ENCODE data around the gene LIM2. TPM values are rescaled to one million over a fixed set of nuclear protein-coding genes. Genes with fewer than 3 reads are reported as not detected.
A peak's percentile ranks its signal among the peaks of the same experiment; 100 is the strongest.

LIM2 gene
- total RNA-seq, 1 experiment from 2014 or later = not detected

- no peak overlapping the region for H3K4me3 ChIP-seq (ENCODE audit: low read length)
- H3K4me1 ChIP-seq (ENCODE audit: low read length) = peaks cover 34% of the 10 kb centered on the region
- no peak for DNase-seq
- H3K9ac ChIP-seq (ENCODE audit: low read length) = no peak overlapping the region
- H3K9me3 ChIP-seq (ENCODE audit: low read length) = no peaks in the 10 kb centered on the region
- peak overlapping the region; percentile 78 for H3K4me2 ChIP-seq (ENCODE audit: low read depth, low read length, poor library complexity, severe bottlenecking)
- no peaks in the 10 kb centered on the region for H3K27me3 ChIP-seq (ENCODE audit: low read length)
- H3K79me2 ChIP-seq (ENCODE audit: low read length) = 0 out of 2 replicates have a peak, but pooled peaks cover 5% of the 10 kb centered on the region
- H3K9me2 ChIP-seq (replicated peaks; ENCODE audit: insufficient read depth, low read length) = no peaks in the 10 kb centered on the region
- H3K36me3 ChIP-seq (ENCODE audit: insufficient read depth, low read length) = no peaks in the 10 kb centered on the region
- no peak overlapping the region for H3K27ac ChIP-seq (ENCODE audit: low read length)
- H2AFZ ChIP-seq (ENCODE audit: low read length) = 0 out of 2 replicates have a peak overlapping the region, but pooled peaks have one; percentile 0
- H4K20me1 ChIP-seq (ENCODE audit: insufficient read depth, low read depth, low read length) = no peaks in the 10 kb centered on the region
Measured at GRCh38 chr19:51392701-51393100, 4.9 kb upstream of the LIM2 start.

- Histone ChIP-seq H4K20me1 (ENCODE audit: insufficient read depth, low read depth, low read length) (no peaks in the 10 kb centered on the region), H3K9ac (ENCODE audit: low read length) (no peak overlapping the region), H3K27ac (ENCODE audit: low read length) (no peak overlapping the region), H2AFZ (ENCODE audit: low read length) (peak overlapping the region; percentile 74), H3K79me2 (ENCODE audit: low read length) (0 out of 2 replicates have a peak, but pooled peaks cover 5% of the 10 kb centered on the region), H3K9me3 (ENCODE audit: low read length) (no peaks in the 10 kb centered on the region), H3K9me2 (replicated peaks; ENCODE audit: insufficient read depth, low read length) (no peaks in the 10 kb centered on the region), H3K4me3 (ENCODE audit: low read length) (no peak overlapping the region), H3K4me2 (ENCODE audit: low read depth, low read length, poor library complexity, severe bottlenecking) (peak overlapping the region; percentile 25), H3K4me1 (ENCODE audit: low read length) (peaks cover 26% of the 10 kb centered on the region), H3K36me3 (ENCODE audit: insufficient read depth, low read length) (no peaks in the 10 kb centered on the region), H3K27me3 (ENCODE audit: low read length) (no peaks in the 10 kb centered on the region)
- no peak for DNase-seq
Measured at GRCh38 chr19:51391073-51391611, 3.4 kb upstream of the LIM2 start.

DNA sequence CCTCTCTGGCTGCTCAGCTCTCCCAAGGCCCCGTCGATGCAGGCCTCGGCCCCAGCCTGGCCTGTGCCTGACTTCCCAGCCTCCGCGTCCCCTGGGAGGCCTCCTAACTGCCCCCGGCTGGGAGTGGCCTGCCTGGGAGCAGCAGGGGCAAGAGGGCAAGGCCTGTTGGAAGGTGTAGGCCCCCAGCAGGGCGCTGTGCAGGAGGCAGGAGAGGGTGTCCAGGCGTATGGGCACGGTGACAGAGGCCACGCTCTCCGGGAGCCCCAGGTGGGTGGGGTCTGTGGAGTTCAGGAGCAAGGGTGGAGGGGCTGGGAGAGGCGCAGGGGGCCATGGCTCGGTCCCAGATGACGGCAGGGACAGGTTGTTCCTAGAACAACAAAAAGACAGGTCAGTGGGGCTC, 1.4 kb upstream of the LIM2 start:
- no peak overlapping the region for H3K4me2 ChIP-seq (ENCODE audit: low read depth, low read length, poor library complexity, severe bottlenecking)
- H3K4me3 ChIP-seq (ENCODE audit: low read length) = no peak overlapping the region
- H3K9me2 ChIP-seq (replicated peaks; ENCODE audit: insufficient read depth, low read length) = no peaks in the 10 kb centered on the region
- DNase-seq = no peak
- peaks cover 9% of the 10 kb centered on the region for H3K4me1 ChIP-seq (ENCODE audit: low read length)
- H3K9me3 ChIP-seq (ENCODE audit: low read length) = no peaks in the 10 kb centered on the region
- H2AFZ ChIP-seq (ENCODE audit: low read length) = no peak overlapping the region
- no peak overlapping the region for H3K9ac ChIP-seq (ENCODE audit: low read length)
- H3K27me3 ChIP-seq (ENCODE audit: low read length) = no peaks in the 10 kb centered on the region
- H3K79me2 ChIP-seq (ENCODE audit: low read length) = no peaks in the 10 kb centered on the region
- no peaks in the 10 kb centered on the region for H4K20me1 ChIP-seq (ENCODE audit: insufficient read depth, low read depth, low read length)
- no peak overlapping the region for H3K27ac ChIP-seq (ENCODE audit: low read length)
- H3K36me3 ChIP-seq (ENCODE audit: insufficient read depth, low read length) = no peaks in the 10 kb centered on the region

GRCh38 chr19:51386882-51387520, 773 bp downstream of the LIM2 start:
- Histone ChIP-seq H3K9me3 (ENCODE audit: low read length) (no peaks in the 10 kb centered on the region), H3K4me1 (ENCODE audit: low read length) (no peaks in the 10 kb centered on the region), H4K20me1 (ENCODE audit: insufficient read depth, low read depth, low read length) (no peaks in the 10 kb centered on the region), H2AFZ (ENCODE audit: low read length) (no peak overlapping the region), H3K4me3 (ENCODE audit: low read length) (no peak overlapping the region), H3K27ac (ENCODE audit: low read length) (no peak overlapping the region), H3K4me2 (ENCODE audit: low read depth, low read length, poor library complexity, severe bottlenecking) (no peak overlapping the region), H3K36me3 (ENCODE audit: insufficient read depth, low read length) (no peaks in the 10 kb centered on the region), H3K79me2 (ENCODE audit: low read length) (no peaks in the 10 kb centered on the region), H3K9ac (ENCODE audit: low read length) (no peak overlapping the region), H3K9me2 (replicated peaks; ENCODE audit: insufficient read depth, low read length) (no peaks in the 10 kb centered on the region), H3K27me3 (ENCODE audit: low read length) (no peaks in the 10 kb centered on the region)
- DNase-seq = no peak

- Histone ChIP-seq H3K9ac (ENCODE audit: low read length) (no peak overlapping the region), H3K79me2 (ENCODE audit: low read length) (no peaks in the 10 kb centered on the region), H3K27ac (ENCODE audit: low read length) (no peak overlapping the region), H3K36me3 (ENCODE audit: insufficient read depth, low read length) (no peaks in the 10 kb centered on the region), H3K9me3 (ENCODE audit: low read length) (no peaks in the 10 kb centered on the region), H3K4me2 (ENCODE audit: low read depth, low read length, poor library complexity, severe bottlenecking) (no peak overlapping the region), H3K9me2 (replicated peaks; ENCODE audit: insufficient read depth, low read length) (no peaks in the 10 kb centered on the region), H3K4me1 (ENCODE audit: low read length) (no peaks in the 10 kb centered on the region), H2AFZ (ENCODE audit: low read length) (no peak overlapping the region), H3K4me3 (ENCODE audit: low read length) (no peak overlapping the region), H3K27me3 (ENCODE audit: low read length) (no peaks in the 10 kb centered on the region; the same call in 1 of the 2 replicates), H4K20me1 (ENCODE audit: insufficient read depth, low read depth, low read length) (no peaks in the 10 kb centered on the region)
- no peak for DNase-seq
Measured at GRCh38 chr19:51382004-51382403, 5.8 kb downstream of the LIM2 start.

DNA sequence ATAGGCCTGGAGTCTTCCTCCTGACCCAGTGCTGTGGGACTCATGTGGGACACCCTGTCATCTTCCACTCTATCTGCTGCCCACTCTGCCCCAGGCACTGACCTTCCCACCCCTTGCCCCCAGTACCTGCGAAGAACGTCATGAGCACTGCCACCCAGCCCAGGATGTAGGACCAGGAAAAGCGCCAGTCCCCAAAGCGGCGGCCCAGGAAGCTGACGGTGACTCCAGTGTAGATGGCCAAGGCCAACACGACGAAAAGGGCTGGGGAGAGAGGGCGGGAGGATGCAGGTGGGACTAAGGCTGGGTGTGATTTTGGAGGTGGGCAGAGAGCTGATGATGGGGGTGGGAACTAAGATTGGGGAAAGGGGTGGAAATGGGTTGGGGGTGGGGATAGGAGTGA, 7.4 kb downstream of the LIM2 start:
- Histone ChIP-seq H3K4me3 (ENCODE audit: low read length) (no peak overlapping the region), H3K79me2 (ENCODE audit: low read length) (no peaks in the 10 kb centered on the region), H3K27ac (ENCODE audit: low read length) (no peak overlapping the region), H2AFZ (ENCODE audit: low read length) (no peak overlapping the region), H3K4me2 (ENCODE audit: low read depth, low read length, poor library complexity, severe bottlenecking) (no peak overlapping the region), H3K9me3 (ENCODE audit: low read length) (no peaks in the 10 kb centered on the region), H4K20me1 (ENCODE audit: insufficient read depth, low read depth, low read length) (no peaks in the 10 kb centered on the region), H3K9ac (ENCODE audit: low read length) (no peak overlapping the region), H3K9me2 (replicated peaks; ENCODE audit: insufficient read depth, low read length) (no peaks in the 10 kb centered on the region), H3K4me1 (ENCODE audit: low read length) (no peaks in the 10 kb centered on the region), H3K36me3 (ENCODE audit: insufficient read depth, low read length) (no peaks in the 10 kb centered on the region), H3K27me3 (ENCODE audit: low read length) (no peaks in the 10 kb centered on the region; the same call in 1 of the 2 replicates)
- no peak for DNase-seq

- no peak overlapping the region for H3K4me2 ChIP-seq (ENCODE audit: low read depth, low read length, poor library complexity, severe bottlenecking)
- no peak overlapping the region for H3K9ac ChIP-seq (ENCODE audit: low read length)
- H3K79me2 ChIP-seq (ENCODE audit: low read length) = no peaks in the 10 kb centered on the region
- no peaks in the 10 kb centered on the region for H3K36me3 ChIP-seq (ENCODE audit: insufficient read depth, low read length)
- H3K4me3 ChIP-seq (ENCODE audit: low read length) = no peak overlapping the region
- no peaks in the 10 kb centered on the region for H3K9me3 ChIP-seq (ENCODE audit: low read length)
- no peak overlapping the region for H3K27ac ChIP-seq (ENCODE audit: low read length)
- H3K27me3 ChIP-seq (ENCODE audit: low read length) = no peaks in the 10 kb centered on the region; the same call in 1 of the 2 replicates
- H3K4me1 ChIP-seq (ENCODE audit: low read length) = peaks cover 4% of the 10 kb centered on the region
- DNase-seq = no peak
- no peaks in the 10 kb centered on the region for H3K9me2 ChIP-seq (replicated peaks; ENCODE audit: insufficient read depth, low read length)
- no peaks in the 10 kb centered on the region for H4K20me1 ChIP-seq (ENCODE audit: insufficient read depth, low read depth, low read length)
- H2AFZ ChIP-seq (ENCODE audit: low read length) = no peak overlapping the region
Measured at GRCh38 chr19:51377422-51377821, 10.4 kb downstream of the LIM2 start.

DNA sequence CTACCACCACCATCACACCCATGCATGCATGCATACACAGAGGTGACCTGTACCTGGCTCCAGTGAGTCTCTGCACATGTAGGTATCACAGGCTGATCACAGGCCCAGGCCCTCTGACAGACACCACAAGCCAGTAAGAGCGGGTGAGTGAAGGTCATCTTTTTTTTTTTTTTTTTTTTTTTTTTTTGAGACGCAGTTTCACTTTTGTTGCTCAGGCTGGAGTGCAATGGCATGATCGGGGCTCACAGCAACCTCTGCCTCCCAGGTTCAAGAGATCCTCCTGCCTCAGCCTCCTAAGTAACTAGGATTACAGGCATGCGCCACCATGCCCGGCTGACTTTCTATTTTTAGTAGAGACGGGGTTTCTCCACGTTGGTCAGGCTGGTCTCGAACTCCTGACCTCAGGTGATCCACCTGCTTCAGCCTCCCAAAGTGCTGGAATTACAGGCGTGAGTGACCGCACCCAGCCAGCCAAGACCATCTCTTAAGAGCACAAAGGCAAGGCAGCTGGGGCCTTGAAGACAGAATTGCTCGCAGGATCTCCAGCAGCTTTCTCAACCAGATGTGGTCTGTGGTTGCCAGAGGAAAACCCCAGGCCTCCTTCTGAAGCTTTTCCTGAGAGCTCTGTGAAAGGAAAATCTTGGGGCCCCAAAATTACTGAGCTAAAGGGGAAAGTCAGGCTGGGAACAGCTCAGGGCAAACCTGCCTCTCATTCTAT, 12.1 kb downstream of the LIM2 start:
- H3K9ac ChIP-seq (ENCODE audit: low read length) = no peak overlapping the region
- no peak overlapping the region for H2AFZ ChIP-seq (ENCODE audit: low read length)
- H3K27ac ChIP-seq (ENCODE audit: low read length) = no peak overlapping the region
- H3K9me2 ChIP-seq (replicated peaks; ENCODE audit: insufficient read depth, low read length) = no peaks in the 10 kb centered on the region
- no peaks in the 10 kb centered on the region for H3K9me3 ChIP-seq (ENCODE audit: low read length)
- no peaks in the 10 kb centered on the region for H3K79me2 ChIP-seq (ENCODE audit: low read length)
- DNase-seq = no peak
- no peaks in the 10 kb centered on the region for H4K20me1 ChIP-seq (ENCODE audit: insufficient read depth, low read depth, low read length)
- H3K27me3 ChIP-seq (ENCODE audit: low read length) = no peaks in the 10 kb centered on the region
- H3K4me1 ChIP-seq (ENCODE audit: low read length) = peaks cover 8% of the 10 kb centered on the region
- no peak overlapping the region for H3K4me2 ChIP-seq (ENCODE audit: low read depth, low read length, poor library complexity, severe bottlenecking)
- no peak overlapping the region for H3K4me3 ChIP-seq (ENCODE audit: low read length)
- no peaks in the 10 kb centered on the region for H3K36me3 ChIP-seq (ENCODE audit: insufficient read depth, low read length)

Data from Karpas-422 (cell line).